ENCODE measurements around the gene ZBTB20. TPM values are rescaled to one million over a fixed set of nuclear protein-coding genes. Genes with fewer than 3 reads are reported as not detected.

The ZBTB20 gene
- total RNA-seq, 8 experiments from 2014 or later = 21.8 to 62.6 (median 39.5) TPM

DNA sequence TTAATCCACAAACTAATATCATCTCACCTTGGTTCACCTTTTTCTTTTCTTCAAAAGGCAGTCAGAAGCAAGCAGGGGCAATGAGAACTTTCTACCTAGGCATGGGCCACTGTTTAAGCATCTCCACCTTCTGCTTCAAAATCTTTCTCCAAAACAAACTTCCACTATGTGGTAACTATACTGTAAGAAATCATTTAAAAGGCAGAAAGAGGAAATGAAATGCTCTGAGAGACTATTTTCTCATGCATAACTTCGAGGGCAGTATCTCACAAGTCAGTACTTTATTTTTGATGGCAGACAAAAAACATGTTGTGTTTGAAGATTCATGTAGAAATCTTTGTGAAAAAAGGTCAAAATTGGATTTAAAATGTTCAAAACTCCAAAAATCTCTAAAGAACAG lies 419.7 kb downstream of the ZBTB20 start:
- 33 to 77% (median 44%) methylated on average over 1 of the region's 1 CpG; no CpG with 5 or more reads in 4 of the 10 experiments for WGBS, 10 experiments
- no peak for ATAC-seq (replicated peaks in 6 of 8)
- H3K4me1 ChIP-seq (replicated peaks in 1 of 2) = peaks cover 0 to 2% of the 10 kb centered on the region in 2 donors
- in situ Hi-C loops (cut with MboI; ENCODE audit: low pct_unique_long_range_greater_than_20kb in 2 of 9, low sequenced_read_pairs in 9 of 9, unreplicated experiment in 9 of 9) = no loop called here
- H3K27ac ChIP-seq = no peak overlapping the region
- no peak overlapping the region for H3K4me3 ChIP-seq

DNA sequence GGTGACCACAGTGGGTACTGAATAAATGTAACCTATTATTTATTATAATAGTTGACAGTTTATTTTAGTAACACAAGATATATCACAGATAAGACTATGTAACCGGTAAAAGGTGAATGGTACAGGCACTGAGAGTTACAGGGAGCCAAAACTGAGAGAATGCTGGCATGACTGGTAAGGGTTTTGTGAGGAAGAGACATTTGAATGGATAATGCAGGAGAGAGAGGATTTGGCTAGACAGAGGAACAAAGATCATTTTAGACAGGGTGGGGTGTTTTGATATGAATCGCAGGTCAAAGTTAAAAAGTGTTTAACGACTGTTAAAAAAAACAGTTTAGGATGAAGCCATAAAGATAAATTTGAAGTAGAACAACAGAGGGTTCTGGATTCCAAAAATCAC lies 421.1 kb downstream of the ZBTB20 start:
- no peak for ATAC-seq (replicated peaks in 6 of 8)
- in situ Hi-C loops (cut with MboI; ENCODE audit: low pct_unique_long_range_greater_than_20kb in 2 of 9, low sequenced_read_pairs in 9 of 9, unreplicated experiment in 9 of 9) = no loop called here
- 84 to 100% (median 93%) methylated on average over 1 to 3 of the region's 3 CpGs for WGBS, 10 experiments
- Histone ChIP-seq H3K4me3 (no peak overlapping the region), H3K4me1 (replicated peaks in 1 of 2) (peaks cover 0 to 2% of the 10 kb centered on the region in 2 donors), H3K27ac (no peak overlapping the region)

DNA sequence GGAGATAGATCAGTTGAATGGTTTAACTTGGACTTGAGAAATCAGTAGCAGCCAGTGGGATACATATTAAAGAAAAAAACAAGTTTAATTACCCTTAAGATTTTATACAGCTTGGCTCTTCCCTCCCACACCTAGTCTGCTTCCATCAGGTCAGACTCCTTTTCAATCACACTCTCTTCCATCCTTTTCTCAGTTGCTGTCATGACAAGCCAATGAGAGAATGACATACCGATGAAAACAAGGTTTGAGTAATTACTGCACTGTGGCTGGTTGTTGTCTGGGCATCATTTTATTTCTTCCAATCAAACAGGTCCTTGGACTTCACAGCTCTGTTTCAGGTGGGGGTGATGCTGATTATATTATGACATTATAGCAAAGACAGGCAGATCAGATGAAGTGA lies 424.6 kb downstream of the ZBTB20 start:
- 67 to 100% (median 83%) methylated on average over 1 of the region's 1 CpG; no CpG with 5 or more reads in 3 of the 10 experiments for WGBS, 10 experiments
- in situ Hi-C loops (cut with MboI; ENCODE audit: low pct_unique_long_range_greater_than_20kb in 2 of 9, low sequenced_read_pairs in 9 of 9, unreplicated experiment in 9 of 9) = no loop called here
- no peak overlapping the region for H3K27ac ChIP-seq
- no peak overlapping the region for H3K4me3 ChIP-seq
- peak in 2 of 8 experiments; percentile 15 to 36 for ATAC-seq (replicated peaks in 6 of 8)
- H3K4me1 ChIP-seq (replicated peaks in 1 of 2) = peaks cover 0 to 2% of the 10 kb centered on the region in 2 donors

DNA sequence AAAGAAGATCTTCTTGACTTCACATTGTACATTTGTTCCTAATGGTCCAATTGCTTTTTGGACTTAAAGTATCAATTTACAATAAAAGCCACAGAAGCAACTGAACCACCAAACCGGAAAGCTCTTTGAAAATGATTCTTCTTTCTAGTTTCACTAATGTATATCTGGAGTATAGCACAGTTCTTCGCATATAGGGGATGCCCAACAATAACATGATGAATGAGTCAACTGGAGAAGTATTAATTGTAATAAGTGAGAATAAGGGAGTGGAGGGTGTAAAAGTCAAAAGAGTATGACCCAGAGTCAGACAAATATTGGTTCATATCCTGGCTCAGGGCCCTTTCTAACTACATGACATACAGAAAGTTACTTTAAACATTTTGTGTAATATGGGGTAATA lies 425.2 kb downstream of the ZBTB20 start:
- in situ Hi-C loops (cut with MboI; ENCODE audit: low pct_unique_long_range_greater_than_20kb in 2 of 9, low sequenced_read_pairs in 9 of 9, unreplicated experiment in 9 of 9) = no loop called here
- WGBS, 10 experiments = 82 to 100% (median 100%) methylated on average over 1 to 2 of the region's 2 CpGs; no CpG with 5 or more reads in 2 of the 10 experiments
- no peak overlapping the region for H3K4me3 ChIP-seq
- H3K4me1 ChIP-seq (replicated peaks in 1 of 2) = peaks cover 0 to 5% of the 10 kb centered on the region in 2 donors
- no peak for ATAC-seq (replicated peaks in 6 of 8)
- no peak overlapping the region for H3K27ac ChIP-seq

DNA sequence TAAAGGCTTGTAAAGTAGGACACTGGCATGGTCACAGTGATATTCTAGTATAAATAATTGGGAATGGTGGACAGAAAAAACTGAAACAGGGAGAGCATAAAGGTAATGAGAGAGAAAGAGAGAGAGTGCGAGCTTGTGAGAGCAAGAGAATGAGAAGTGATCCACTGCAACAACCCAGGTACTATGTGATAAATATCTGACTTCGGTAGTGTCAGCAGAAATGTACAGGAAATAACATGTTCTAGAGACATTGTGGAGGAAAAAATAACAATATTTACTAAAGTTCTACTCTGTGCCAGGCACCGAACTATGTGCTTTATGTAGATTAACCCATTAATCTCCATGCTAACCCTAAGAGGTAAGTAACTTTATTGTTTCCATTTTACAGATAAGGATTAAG lies 425.9 kb downstream of the ZBTB20 start:
- in situ Hi-C loops (cut with MboI; ENCODE audit: low pct_unique_long_range_greater_than_20kb in 2 of 9, low sequenced_read_pairs in 9 of 9, unreplicated experiment in 9 of 9) = no loop called here
- H3K4me1 ChIP-seq (replicated peaks in 1 of 2) = peaks cover 5 to 11% of the 10 kb centered on the region in 2 donors
- no peak for ATAC-seq (replicated peaks in 6 of 8)
- H3K27ac ChIP-seq = no peak overlapping the region
- 66 to 100% (median 85%) methylated on average over 2 to 3 of the region's 3 CpGs; no CpG with 5 or more reads in 1 of the 10 experiments for WGBS, 10 experiments
- no peak overlapping the region for H3K4me3 ChIP-seq

DNA sequence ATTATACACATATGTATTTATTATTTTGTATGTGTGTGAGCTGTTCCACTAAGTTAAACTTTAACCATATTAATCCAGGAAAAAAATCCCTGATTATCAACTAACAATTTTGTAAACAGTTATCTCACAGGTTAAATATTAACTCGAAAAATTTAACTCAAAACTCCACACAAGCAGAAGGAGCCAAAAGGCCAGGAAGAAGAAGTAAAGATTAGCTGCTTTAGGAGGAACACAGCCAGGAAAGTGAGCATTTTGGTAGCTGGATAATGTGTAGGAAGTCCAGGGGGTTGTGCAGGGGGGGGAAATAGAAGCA lies 428.2 kb downstream of the ZBTB20 start:
- Histone ChIP-seq H3K4me3 (no peak overlapping the region), H3K27ac (no peak overlapping the region), H3K4me1 (replicated peaks in 1 of 2) (peaks cover 12 to 35% of the 10 kb centered on the region in 2 donors)
- in situ Hi-C loops (cut with MboI; ENCODE audit: low pct_unique_long_range_greater_than_20kb in 2 of 9, low sequenced_read_pairs in 9 of 9, unreplicated experiment in 9 of 9) = no loop called here
- 0 to 90% (median 40%) methylated on average over 1 of the region's 1 CpG; no CpG with 5 or more reads in 1 of the 10 experiments for WGBS, 10 experiments
- no peak for ATAC-seq (replicated peaks in 6 of 8)

DNA sequence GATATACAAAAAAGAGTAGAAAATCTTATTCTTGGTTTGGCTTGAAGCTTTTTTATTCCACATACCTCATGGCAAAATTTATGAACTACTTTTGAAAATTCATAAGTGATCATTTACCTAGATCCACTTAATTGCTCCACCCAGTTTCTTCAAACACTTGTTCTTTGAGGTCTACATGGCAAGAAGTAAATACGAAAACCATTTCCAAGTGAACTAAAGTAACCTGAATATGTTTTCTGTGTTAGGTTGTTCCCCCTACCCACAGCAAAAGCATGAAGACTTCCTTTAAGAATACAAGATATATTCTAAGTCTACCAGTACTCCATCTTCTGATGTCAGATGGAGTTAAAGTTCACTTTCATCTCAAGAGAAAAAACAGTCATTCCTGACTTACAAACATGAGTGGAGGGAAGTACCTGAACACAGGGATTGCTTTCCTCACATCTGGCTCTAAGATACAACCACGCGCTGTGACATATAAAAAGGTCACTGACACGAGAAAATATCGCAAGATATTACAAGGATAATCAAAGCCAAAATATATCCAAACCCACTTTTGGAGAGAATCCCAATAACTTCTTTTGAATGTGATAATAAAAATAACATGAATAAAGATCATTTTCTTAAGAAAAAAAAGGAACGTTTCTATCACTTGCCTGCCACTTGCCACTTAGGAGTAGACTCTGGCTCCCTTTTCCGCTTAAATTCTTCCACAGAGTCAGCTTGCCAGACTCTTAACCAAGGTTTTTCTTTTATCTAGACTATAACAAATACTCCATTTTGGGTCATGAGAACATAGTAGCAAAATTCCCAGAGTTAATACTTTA lies 428.8 kb downstream of the ZBTB20 start:
- in situ Hi-C loops (cut with MboI; ENCODE audit: low pct_unique_long_range_greater_than_20kb in 2 of 9, low sequenced_read_pairs in 9 of 9, unreplicated experiment in 9 of 9) = no loop called here
- Histone ChIP-seq H3K27ac (no peak overlapping the region), H3K4me1 (replicated peaks in 1 of 2) (peaks cover 12 to 35% of the 10 kb centered on the region in 2 donors), H3K4me3 (no peak overlapping the region)
- ATAC-seq (replicated peaks in 6 of 8) = no peak
- WGBS, 10 experiments = 63 to 93% (median 86%) methylated on average over 1 to 7 of the region's 7 CpGs

DNA sequence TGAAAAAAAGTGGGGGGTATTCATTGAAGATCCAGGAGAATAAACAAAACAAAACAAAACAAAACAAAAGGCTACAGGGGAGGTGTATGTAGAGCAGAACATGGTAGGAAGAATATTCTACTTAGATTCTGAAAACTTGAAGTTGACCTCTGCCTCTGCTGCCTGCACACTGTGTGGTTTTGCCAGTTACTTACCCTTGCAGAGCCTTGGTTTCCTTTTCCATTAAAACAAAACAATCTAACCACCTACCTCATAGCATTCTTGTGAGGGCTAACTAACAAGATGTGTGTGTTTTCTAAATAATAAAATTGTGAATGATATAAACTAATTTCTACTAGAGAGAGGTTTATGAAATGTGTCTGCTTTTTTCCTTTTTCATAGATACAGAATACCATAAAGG lies 430.2 kb downstream of the ZBTB20 start:
- H3K4me1 ChIP-seq (replicated peaks in 1 of 2) = peaks cover 12 to 33% of the 10 kb centered on the region in 2 donors
- no peak overlapping the region for H3K27ac ChIP-seq
- ATAC-seq (replicated peaks in 6 of 8) = no peak
- no peak overlapping the region for H3K4me3 ChIP-seq
- in situ Hi-C loops (cut with MboI; ENCODE audit: low pct_unique_long_range_greater_than_20kb in 2 of 9, low sequenced_read_pairs in 9 of 9, unreplicated experiment in 9 of 9) = no loop called here

DNA sequence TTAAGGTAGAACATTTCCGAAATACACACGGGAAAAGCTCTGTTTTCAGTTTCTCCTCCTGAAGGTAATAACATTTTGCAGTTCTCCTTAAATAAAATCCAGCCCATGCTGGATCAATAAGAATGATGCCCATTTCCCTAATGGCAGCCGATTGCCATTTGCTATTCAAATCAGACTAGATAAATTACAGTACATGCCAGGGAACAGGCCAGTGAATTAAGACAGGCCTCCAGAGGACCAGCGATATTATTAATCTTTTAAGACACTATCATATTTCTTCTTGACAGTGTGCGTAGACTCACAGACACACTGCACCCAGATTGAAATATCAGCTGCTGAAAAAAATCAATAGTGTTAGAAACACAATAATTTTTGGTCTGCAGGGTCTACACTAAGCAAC lies 431.0 kb downstream of the ZBTB20 start:
- Histone ChIP-seq H3K4me1 (replicated peaks in 1 of 2) (peaks cover 12 to 33% of the 10 kb centered on the region in 2 donors), H3K4me3 (no peak overlapping the region), H3K27ac (no peak overlapping the region)
- in situ Hi-C loops (cut with MboI; ENCODE audit: low pct_unique_long_range_greater_than_20kb in 2 of 9, low sequenced_read_pairs in 9 of 9, unreplicated experiment in 9 of 9) = no loop called here
- peak in 5 of 8 experiments; percentile 82 to 98 (median 96) for ATAC-seq (replicated peaks in 6 of 8)
- 56 to 100% (median 65%) methylated on average over 1 to 5 of the region's 5 CpGs; no CpG with 5 or more reads in 2 of the 10 experiments for WGBS, 10 experiments

DNA sequence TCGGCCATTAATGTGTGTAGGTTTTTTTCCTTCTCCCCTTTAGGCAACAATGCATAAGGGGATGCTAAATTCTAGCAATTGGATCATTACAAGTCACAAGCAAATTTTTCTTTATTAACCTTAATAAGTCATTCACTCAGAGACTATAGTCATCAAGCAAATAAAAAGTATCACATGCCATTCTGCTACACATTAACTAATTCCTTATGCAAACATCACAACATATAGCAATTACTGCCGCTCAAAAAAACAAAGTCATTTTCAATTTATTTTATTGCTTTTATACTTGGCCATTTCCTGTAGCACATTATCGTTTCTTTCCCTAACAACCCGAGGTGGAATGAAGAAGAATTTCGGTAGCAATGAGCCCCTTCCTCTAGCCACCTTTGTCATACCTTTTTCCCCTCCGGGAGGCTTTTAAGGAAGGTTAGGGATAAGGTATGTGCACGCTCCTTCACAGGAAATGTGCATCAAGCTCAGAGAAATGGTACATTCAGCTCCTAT lies 432.1 kb downstream of the ZBTB20 start:
- peaks cover 12 to 33% of the 10 kb centered on the region in 2 donors for H3K4me1 ChIP-seq (replicated peaks in 1 of 2)
- 40 to 86% (median 69%) methylated on average over 2 to 7 of the region's 7 CpGs; no CpG with 5 or more reads in 2 of the 10 experiments for WGBS, 10 experiments
- ATAC-seq (replicated peaks in 6 of 8) = no peak

DNA sequence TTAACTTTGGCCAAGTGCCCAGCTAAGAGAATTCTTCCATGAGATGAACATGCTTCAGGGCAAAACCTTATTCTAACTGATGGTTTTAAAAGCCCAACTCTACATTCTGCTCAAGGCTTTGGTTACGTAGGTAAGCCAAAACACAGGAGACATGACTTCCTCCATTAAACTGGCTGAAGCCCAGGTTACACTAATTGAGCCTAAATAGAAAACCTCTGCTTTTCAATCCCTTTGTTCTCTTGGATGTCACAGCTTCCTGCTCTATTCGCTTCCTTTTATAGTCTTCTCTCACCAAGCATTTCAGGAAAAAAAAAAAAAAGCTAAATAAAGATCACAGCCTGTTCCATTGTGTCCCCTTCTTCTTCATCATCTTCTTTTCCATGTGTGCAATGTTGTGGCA lies 432.9 kb downstream of the ZBTB20 start:
- in situ Hi-C loops (cut with MboI; ENCODE audit: low pct_unique_long_range_greater_than_20kb in 2 of 9, low sequenced_read_pairs in 9 of 9, unreplicated experiment in 9 of 9) = no loop called here
- peak in 3 of 8 experiments; percentile 5 to 42 (median 23) for ATAC-seq (replicated peaks in 6 of 8)
- WGBS, 10 experiments = 64 to 100% (median 85%) methylated on average over 1 to 2 of the region's 2 CpGs
- H3K4me3 ChIP-seq = no peak overlapping the region
- H3K27ac ChIP-seq = no peak overlapping the region
- peaks cover 12 to 33% of the 10 kb centered on the region in 2 donors for H3K4me1 ChIP-seq (replicated peaks in 1 of 2)

More for the DNA sequence above, 432.1 kb downstream of the ZBTB20 start:
- Histone ChIP-seq H3K27ac (no peak overlapping the region), H3K4me3 (no peak overlapping the region)
- in situ Hi-C loops (cut with MboI; ENCODE audit: low pct_unique_long_range_greater_than_20kb in 2 of 9, low sequenced_read_pairs in 9 of 9, unreplicated experiment in 9 of 9) = no loop called here

DNA sequence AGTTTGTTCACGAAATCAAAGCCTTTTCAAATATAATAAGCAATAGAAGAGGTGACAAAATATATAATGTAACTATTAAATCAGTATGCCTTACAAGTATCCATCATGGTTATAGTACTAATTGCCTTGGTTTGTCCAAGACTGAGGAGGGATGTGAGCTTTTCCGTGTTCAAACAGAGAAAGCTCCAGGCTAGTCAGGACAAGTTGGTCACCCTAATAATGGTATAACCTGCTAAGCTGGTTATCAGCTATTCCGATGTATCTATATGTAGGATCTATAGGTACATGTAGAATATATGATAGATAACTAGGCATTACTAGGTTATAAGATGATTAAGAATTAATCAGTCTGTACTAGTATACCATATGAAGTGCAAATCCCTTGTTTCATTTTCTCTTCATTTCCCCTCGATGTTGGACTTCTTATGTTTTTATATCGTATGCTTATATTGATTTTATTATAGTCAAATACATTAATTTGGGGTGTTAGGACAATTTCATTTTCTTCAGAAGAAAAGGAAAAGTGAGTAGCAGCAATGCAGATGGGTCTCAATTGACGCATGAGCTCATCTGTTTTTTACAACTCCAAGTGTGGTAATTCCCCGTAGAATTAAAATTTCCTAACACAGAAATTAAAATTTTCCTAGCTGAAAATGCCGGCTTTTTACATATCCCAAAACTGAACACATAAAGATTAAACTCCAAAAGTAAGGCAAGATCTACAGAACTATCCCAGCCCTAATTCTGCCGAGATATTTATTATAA lies 434.2 kb downstream of the ZBTB20 start:
- peaks cover 12 to 34% of the 10 kb centered on the region in 2 donors for H3K4me1 ChIP-seq (replicated peaks in 1 of 2)
- no peak overlapping the region for H3K27ac ChIP-seq
- in situ Hi-C loops (cut with MboI; ENCODE audit: low pct_unique_long_range_greater_than_20kb in 2 of 9, low sequenced_read_pairs in 9 of 9, unreplicated experiment in 9 of 9) = no loop called here
- no peak overlapping the region for H3K4me3 ChIP-seq
- WGBS, 10 experiments = 59 to 97% (median 95%) methylated on average over 6 to 9 of the region's 9 CpGs; no CpG with 5 or more reads in 1 of the 10 experiments
- ATAC-seq (replicated peaks in 6 of 8) = no peak

DNA sequence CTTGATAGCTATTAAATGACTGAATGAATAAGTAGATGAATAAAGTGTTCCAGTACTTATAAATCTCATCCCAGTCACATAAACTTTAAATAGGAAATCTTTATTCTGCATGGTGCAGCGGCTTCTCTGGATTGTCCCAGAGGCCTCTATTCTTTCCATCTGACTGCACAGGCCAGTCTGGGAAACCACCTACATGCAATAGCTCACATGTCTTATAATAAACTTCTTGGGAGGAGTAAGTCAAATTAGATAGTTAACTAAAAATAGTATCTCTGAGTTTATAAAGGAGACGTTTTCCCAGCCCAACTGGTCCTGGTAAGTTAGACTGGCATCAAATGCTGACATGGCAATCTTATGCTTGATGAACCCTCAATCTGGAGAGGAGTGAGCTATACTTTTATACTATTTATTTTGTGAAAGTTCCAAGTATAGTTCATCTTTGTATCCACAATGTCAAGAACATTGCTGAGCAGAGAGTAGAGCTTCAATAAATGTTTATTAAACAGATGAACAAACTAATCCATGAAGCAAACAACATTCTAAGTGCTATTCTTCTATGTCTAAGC lies 435.7 kb downstream of the ZBTB20 start:
- Histone ChIP-seq H3K27ac (no peak overlapping the region), H3K4me3 (no peak overlapping the region), H3K4me1 (replicated peaks in 1 of 2) (peaks cover 9 to 39% of the 10 kb centered on the region in 2 donors)
- WGBS, 10 experiments = 29 to 100% (median 78%) methylated on average over 1 to 2 of the region's 2 CpGs
- ATAC-seq (replicated peaks in 6 of 8) = no peak
- in situ Hi-C loops (cut with MboI; ENCODE audit: low pct_unique_long_range_greater_than_20kb in 2 of 9, low sequenced_read_pairs in 9 of 9, unreplicated experiment in 9 of 9) = no loop called here

All from motor neuron (in vitro differentiated cells).